GM19025 (cell line): Measurements from ENCODE around the gene YARS1.

Experiments used
- ATAC-seq: cut with Tn5 transposase; IDR thresholded peaks from one replicate; pipeline ENCODE4 v1.9.1; 2021; ENCODE audit warnings: mild to moderate bottlenecking, low read depth, moderate library complexity; ENCODE audit not compliant: unreplicated experiment

The YARS1 gene

GRCh38 chr1:32782086-32782485 is 35.1 kb downstream of the YARS1 start:
- no peak for ATAC-seq

GRCh38 chr1:32780628-32781234 is 36.4 kb downstream of the YARS1 start:
- no peak for ATAC-seq

- no peak for ATAC-seq
These were observed 37.2 kb downstream of the YARS1 start for GRCh38 chr1:32780005-32780404.

GRCh38 chr1:32779242-32779641 is 37.9 kb downstream of the YARS1 start:
- ATAC-seq = no peak

- ATAC-seq = no peak
These were observed 41.4 kb downstream of the YARS1 start for GRCh38 chr1:32775640-32776337.

- no peak for ATAC-seq
These were observed 42.1 kb downstream of the YARS1 start for GRCh38 chr1:32774950-32775634.

GRCh38 chr1:32774464-32774808 is 42.7 kb downstream of the YARS1 start:
- ATAC-seq = no peak

- no peak for ATAC-seq
These were observed 43.2 kb downstream of the YARS1 start for GRCh38 chr1:32773764-32774463.

GRCh38 chr1:32773018-32773763 is 44.0 kb downstream of the YARS1 start:
- no peak for ATAC-seq

- ATAC-seq = no peak
These were observed 44.7 kb downstream of the YARS1 start for GRCh38 chr1:32772281-32773017.

GRCh38 chr1:32771561-32772280 is 45.4 kb downstream of the YARS1 start:
- no peak for ATAC-seq

GRCh38 chr1:32770741-32771548 is 46.2 kb downstream of the YARS1 start:
- ATAC-seq = no peak

- ATAC-seq = no peak
These were observed 46.9 kb downstream of the YARS1 start for GRCh38 chr1:32770221-32770731.

GRCh38 chr1:32769524-32770220 is 47.5 kb downstream of the YARS1 start:
- no peak for ATAC-seq

- ATAC-seq = no peak
These were observed 48.9 kb downstream of the YARS1 start for GRCh38 chr1:32768110-32768850.

GRCh38 chr1:32767641-32768040 is 49.5 kb downstream of the YARS1 start:
- ATAC-seq = no peak

- ATAC-seq = no peak
These were observed 50.0 kb downstream of the YARS1 start for GRCh38 chr1:32767156-32767555.
